Skeletal muscle tissue (tissue), 4 donors: Measurements from ENCODE around the gene CDH12. TPM values are rescaled to one million over a fixed set of nuclear protein-coding genes. Genes with fewer than 3 reads are reported as not detected.

Experiments used
- H3K27ac ChIP-seq: one replicate; pipeline ENCODE4 v1.7.0; 2013; ENCODE audit warnings: mild to moderate bottlenecking, low read depth, low read length, inconsistent platforms
- H3K27me3 ChIP-seq, 3 donors: one replicate each; pipeline ENCODE4 v1.7.0; 2013; ENCODE audit warnings: low read length in 3 of 3; ENCODE audit not compliant: control insufficient read depth in 3 of 3, insufficient read depth in 3 of 3
- H3K36me3 ChIP-seq, 3 donors: one replicate each; pipeline ENCODE4 v1.7.0; 2013; ENCODE audit warnings: low read length in 3 of 3; ENCODE audit not compliant: control insufficient read depth in 3 of 3, insufficient read depth in 3 of 3
- H3K4me1 ChIP-seq, 3 donors: one replicate each; pipeline ENCODE4 v1.7.0; 2013; ENCODE audit warnings: low read length in 3 of 3, mild to moderate bottlenecking in 3 of 3; ENCODE audit not compliant: control insufficient read depth in 3 of 3, insufficient read depth in 3 of 3
- H3K4me3 ChIP-seq, 3 donors: one replicate each; pipeline ENCODE4 v1.7.0; 2013; ENCODE audit warnings: low read length in 3 of 3
- H3K9ac ChIP-seq, 3 donors: one replicate each; pipeline ENCODE4 v1.7.0; 2013; ENCODE audit warnings: low read length in 3 of 3, mild to moderate bottlenecking in 3 of 3, moderate library complexity in 2 of 3, low read depth in 1 of 3
- H3K9me3 ChIP-seq, 3 donors: one replicate each; pipeline ENCODE4 v1.7.0; 2013; ENCODE audit warnings: low read length in 3 of 3; ENCODE audit not compliant: control insufficient read depth in 3 of 3
- total RNA-seq: library from RNA; depleted of rRNA; stranded (reverse); fragments of >200 nt; gene quantifications from one replicate; pipeline ENCODE4 v1.2.3, GENCODE V29; 2014
- donor health status: Osteomylitis.

CDH12 gene
- total RNA-seq, 1 donor from 2014 or later: 1.6 TPM

- no peak overlapping the region for H3K9ac ChIP-seq
These were observed 1087.7 kb downstream of the CDH12 start for GRCh38 chr5:21765406-21765805.

DNA sequence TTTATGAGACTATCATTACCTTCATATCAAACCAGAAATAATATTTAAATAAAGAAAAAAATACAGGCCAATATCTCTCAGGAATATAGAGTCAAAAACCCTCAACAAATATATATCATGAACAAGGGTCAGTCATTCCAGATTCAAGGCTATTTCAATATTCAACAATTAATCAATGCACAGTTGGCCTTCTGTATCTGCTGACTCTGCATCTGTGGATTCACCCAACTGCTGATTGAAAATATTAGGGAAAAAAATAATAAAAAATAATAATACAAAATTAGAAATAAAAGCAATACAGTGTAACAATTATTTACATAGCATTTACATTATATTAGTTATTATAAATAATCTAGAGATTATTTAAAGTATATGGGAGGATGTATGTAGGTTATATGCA is 1114.0 kb downstream of the CDH12 start:
- H3K9me3 ChIP-seq: no peaks in the 10 kb centered on the region
- H3K36me3 ChIP-seq: no peaks in the 10 kb centered on the region
- no peaks in the 10 kb centered on the region for H3K4me1 ChIP-seq
- H3K4me3 ChIP-seq: no peak overlapping the region
- H3K27ac ChIP-seq: no peak overlapping the region
- no peaks in the 10 kb centered on the region for H3K27me3 ChIP-seq
- H3K9ac ChIP-seq: no peak overlapping the region

More at GRCh38 chr5:21765406-21765805, 1087.7 kb downstream of the CDH12 start:
- no peaks in the 10 kb centered on the region for H3K9me3 ChIP-seq
- no peaks in the 10 kb centered on the region for H3K36me3 ChIP-seq
- H3K4me3 ChIP-seq: no peak overlapping the region
- H3K27ac ChIP-seq: no peak overlapping the region
- H3K27me3 ChIP-seq: no peaks in the 10 kb centered on the region
- H3K4me1 ChIP-seq: no peaks in the 10 kb centered on the region

- no peak overlapping the region for H3K4me3 ChIP-seq
- no peak overlapping the region for H3K27ac ChIP-seq
- H3K9me3 ChIP-seq: peaks cover 0 to 2% (median 0%) of the 10 kb centered on the region in 3 donors
- no peaks in the 10 kb centered on the region for H3K27me3 ChIP-seq
- no peaks in the 10 kb centered on the region for H3K36me3 ChIP-seq
- H3K4me1 ChIP-seq: no peaks in the 10 kb centered on the region
- no peak overlapping the region for H3K9ac ChIP-seq
These were observed 1129.6 kb downstream of the CDH12 start for GRCh38 chr5:21723500-21723899.

GRCh38 chr5:21711866-21712758 is 1141.0 kb downstream of the CDH12 start:
- Histone ChIP-seq H3K9me3 (no peaks in the 10 kb centered on the region), H3K4me1 (no peaks in the 10 kb centered on the region), H3K9ac (no peak overlapping the region), H3K27ac (no peak overlapping the region), H3K27me3 (no peaks in the 10 kb centered on the region), H3K36me3 (no peaks in the 10 kb centered on the region), H3K4me3 (no peak overlapping the region)

GRCh38 chr5:21709770-21710169 is 1143.4 kb downstream of the CDH12 start:
- H3K4me1 ChIP-seq: no peaks in the 10 kb centered on the region
- H3K27me3 ChIP-seq: no peaks in the 10 kb centered on the region
- no peak overlapping the region for H3K9ac ChIP-seq
- no peaks in the 10 kb centered on the region for H3K9me3 ChIP-seq
- H3K27ac ChIP-seq: no peak overlapping the region
- H3K36me3 ChIP-seq: no peaks in the 10 kb centered on the region
- no peak overlapping the region for H3K4me3 ChIP-seq

DNA sequence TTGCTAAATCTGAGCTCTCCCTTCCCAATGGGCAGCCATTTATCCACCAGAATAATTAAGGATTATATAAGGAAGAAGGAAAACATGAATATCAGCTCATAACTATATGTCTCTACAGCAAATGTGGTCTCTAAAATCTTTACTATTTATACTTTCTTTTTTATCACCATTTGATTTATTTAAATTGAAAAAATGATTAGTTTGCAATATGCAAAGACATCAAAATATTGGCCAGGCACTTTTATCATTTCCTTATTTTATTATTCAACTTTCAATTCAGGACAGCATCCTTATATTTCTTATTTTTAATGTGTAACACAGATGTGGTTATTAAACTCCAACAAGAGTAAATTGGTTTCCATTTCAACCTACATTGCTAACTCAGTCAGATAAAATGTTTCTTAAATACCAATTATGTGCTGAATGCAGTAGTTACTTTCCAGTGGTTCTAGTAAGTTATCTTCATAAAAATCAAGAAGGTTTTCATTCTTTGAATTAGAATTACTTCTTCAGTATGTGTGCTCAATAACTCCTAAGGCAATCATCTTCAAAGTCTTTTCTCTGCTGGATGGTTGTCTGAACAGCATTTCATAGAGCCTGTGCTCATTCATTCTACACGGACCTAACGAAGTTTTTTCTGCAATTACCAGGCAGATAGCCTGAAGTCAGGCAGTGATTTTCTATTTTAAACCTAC is 1148.0 kb downstream of the CDH12 start:
- Histone ChIP-seq H3K4me1 (no peaks in the 10 kb centered on the region), H3K9ac (no peak overlapping the region), H3K9me3 (no peaks in the 10 kb centered on the region), H3K4me3 (no peak overlapping the region), H3K27ac (no peak overlapping the region), H3K27me3 (no peaks in the 10 kb centered on the region), H3K36me3 (no peaks in the 10 kb centered on the region)

- H3K36me3 ChIP-seq: no peaks in the 10 kb centered on the region
- no peaks in the 10 kb centered on the region for H3K27me3 ChIP-seq
- no peak overlapping the region for H3K4me3 ChIP-seq
- no peaks in the 10 kb centered on the region for H3K9me3 ChIP-seq
- no peaks in the 10 kb centered on the region for H3K4me1 ChIP-seq
- no peak overlapping the region for H3K9ac ChIP-seq
- H3K27ac ChIP-seq: no peak overlapping the region
These were observed 1151.8 kb downstream of the CDH12 start for GRCh38 chr5:21701317-21701716.
